GM23248 (cell line): ENCODE measurements around the gene RC3H1. TPM values are rescaled to one million over a fixed set of nuclear protein-coding genes. Genes with fewer than 3 reads are reported as not detected.
"Not testable (repeated sequence)": the region's sequence is repeated elsewhere in the genome, so short reads cannot be mapped to it uniquely, and the experiment has no call there.

Experiments used
- DNase-seq: peaks from one replicate; pipeline ENCODE4 v3.0.0-alpha.2; 2015
- H2AFZ ChIP-seq: fragments of 200-600 bp; sonication (generic); 2 replicates; pipeline ENCODE4 v1.6.1; 2016; ENCODE audit warnings: antibody characterized with exemption
- H3F3A ChIP-seq: fragments of 200-600 bp; sonication (generic); 2 replicates; pipeline ENCODE4 v1.6.1; 2016; ENCODE audit warnings: mild to moderate bottlenecking, antibody characterized with exemption, mixed run types; ENCODE audit not compliant: insufficient read depth
- H3K27ac ChIP-seq: fragments of 200-600 bp; sonication (generic); 2 replicates; pipeline ENCODE4 v1.5.1; 2016; ENCODE audit warnings: mild to moderate bottlenecking
- H3K27me3 ChIP-seq: fragments of 200-600 bp; sonication (generic); replicated peaks from 2 replicates; pipeline ENCODE4 v1.6.1; 2016; ENCODE audit warnings: mild to moderate bottlenecking; ENCODE audit not compliant: insufficient read depth
- H3K36me3 ChIP-seq: fragments of 200-600 bp; sonication (generic); 2 replicates; pipeline ENCODE4 v1.6.1; 2016; ENCODE audit warnings: low read depth, mild to moderate bottlenecking
- H3K4me1 ChIP-seq: fragments of 200-600 bp; sonication (generic); 2 replicates; pipeline ENCODE4 v1.6.1; 2016; ENCODE audit warnings: mild to moderate bottlenecking; ENCODE audit not compliant: insufficient read depth
- H3K4me2 ChIP-seq: fragments of 200-600 bp; sonication (generic); one replicate; pipeline ENCODE4 v1.6.1; 2016; ENCODE audit warnings: mild to moderate bottlenecking; ENCODE audit not compliant: unreplicated experiment
- H3K4me3 ChIP-seq: fragments of 200-600 bp; sonication (generic); 2 replicates; pipeline ENCODE4 v1.5.1; 2016; ENCODE audit warnings: mild to moderate bottlenecking
- H3K79me2 ChIP-seq: fragments of 200-600 bp; sonication (generic); 2 replicates; pipeline ENCODE4 v1.6.1; 2016; ENCODE audit warnings: mild to moderate bottlenecking; ENCODE audit not compliant: insufficient read depth
- H3K9ac ChIP-seq: fragments of 200-600 bp; sonication (generic); 2 replicates; pipeline ENCODE4 v1.6.1; 2016; ENCODE audit warnings: mild to moderate bottlenecking
- H3K9me2 ChIP-seq: fragments of 200-600 bp; sonication (generic); 2 replicates; pipeline ENCODE4 v1.6.1; 2016; ENCODE audit warnings: mixed run types, mild to moderate bottlenecking, moderate library complexity; ENCODE audit not compliant: insufficient read depth
- H3K9me3 ChIP-seq: fragments of 200-600 bp; sonication (generic); one replicate; pipeline ENCODE4 v1.6.1; 2017; ENCODE audit warnings: low read depth
- H4K20me1 ChIP-seq: fragments of 200-600 bp; sonication (generic); 2 replicates; pipeline ENCODE4 v1.6.0; 2016; ENCODE audit not compliant: insufficient read depth
- EZH2 ChIP-seq: fragments of 200-600 bp; sonication (generic); IDR thresholded peaks from 2 replicates; pipeline ENCODE4 v1.6.1; 2018; ENCODE audit warnings: antibody characterized with exemption, mild to moderate bottlenecking; ENCODE audit not compliant: insufficient read depth, poor library complexity, severe bottlenecking
- EZH2phosphoT487 ChIP-seq: fragments of 200-600 bp; sonication (generic); IDR thresholded peaks from 2 replicates; pipeline ENCODE4 v1.6.1; 2018; ENCODE audit warnings: antibody characterized with exemption, moderate library complexity, mild to moderate bottlenecking, low read depth; ENCODE audit not compliant: insufficient read depth
- WGBS, 2 experiments: methylation state at CpG; one replicate each; pipeline ENCODE4 v1.1.6; 2015 to 2017; ENCODE audit warnings: low lambda C conversion rate in 2 of 2, low coverage in 1 of 2; ENCODE audit errors: missing lambda C conversion rate in 2 of 2; 5-methylcytosine and 5-hydroxymethylcytosine counted together
- in situ Hi-C: fragments of 300-500 bp; cut with MboI; formaldehyde crosslinking; loops from 2 replicates; pipeline ENCODE4 v1.15.0; 2020
- polyA plus RNA-seq: library from polyadenylated mRNA; unstranded; fragments of >200 nt; fragmentation: Nextera tagmentation; extraction: Ambion mirVana; gene quantifications from 2 replicates; pipeline ENCODE4 v1.2.1, GENCODE V29; 2016
- total RNA-seq: library from RNA; depleted of rRNA; stranded (reverse); fragments of >200 nt; shearing (Covaris generic); gene quantifications from 2 replicates; pipeline ENCODE4 v1.2.3, GENCODE V29; 2014

Gene RC3H1
- total and polyA plus RNA-seq, 2 experiments from 2014 or later, result 5.9 to 18.9 TPM

- Histone ChIP-seq H3F3A (no peaks in the 10 kb centered on the region; the same call in 1 of the 2 replicates), H4K20me1 (no peaks in the 10 kb centered on the region), H2AFZ (no peak overlapping the region), H3K4me3 (no peak overlapping the region), H3K9ac (no peak overlapping the region), H3K27ac (no peak overlapping the region), H3K9me2 (no peaks in the 10 kb centered on the region), H3K9me3 (no peaks in the 10 kb centered on the region), H3K27me3 (no peaks in the 10 kb centered on the region), H3K79me2 (peaks cover 61% of the 10 kb centered on the region), H3K4me1 (no peaks in the 10 kb centered on the region), H3K4me2 (no peak overlapping the region), H3K36me3 (peaks cover 69% of the 10 kb centered on the region)
- DNase-seq, result no peak
- in situ Hi-C loops, result no loop called here
- TF ChIP-seq EZH2phosphoT487, result no peak
- no peak for TF ChIP-seq EZH2
These were observed 34.1 kb downstream of the RC3H1 start for GRCh38 chr1:173988068-173988467.

GRCh38 chr1:173986951-173987350 lies 35.2 kb downstream of the RC3H1 start:
- H3K9me3 ChIP-seq, result no peaks in the 10 kb centered on the region
- H2AFZ ChIP-seq, result no peak overlapping the region
- no peak overlapping the region for H3K27ac ChIP-seq
- no peak overlapping the region for H3K4me2 ChIP-seq
- no peaks in the 10 kb centered on the region for H4K20me1 ChIP-seq
- in situ Hi-C loops, result no loop called here
- H3K4me1 ChIP-seq, result no peaks in the 10 kb centered on the region
- 97 to 99% methylated on average over 3 of the region's 3 CpGs for WGBS, 2 experiments
- H3K9ac ChIP-seq, result no peak overlapping the region
- no peaks in the 10 kb centered on the region for H3K9me2 ChIP-seq
- no peaks in the 10 kb centered on the region for H3K27me3 ChIP-seq
- H3K79me2 ChIP-seq, result peaks cover 50% of the 10 kb centered on the region
- TF ChIP-seq EZH2phosphoT487 (no peak), EZH2 (no peak)
- no peak overlapping the region for H3K4me3 ChIP-seq
- peaks cover 68% of the 10 kb centered on the region for H3K36me3 ChIP-seq
- no peak for DNase-seq
- no peaks in the 10 kb centered on the region; the same call in 1 of the 2 replicates for H3F3A ChIP-seq

DNA sequence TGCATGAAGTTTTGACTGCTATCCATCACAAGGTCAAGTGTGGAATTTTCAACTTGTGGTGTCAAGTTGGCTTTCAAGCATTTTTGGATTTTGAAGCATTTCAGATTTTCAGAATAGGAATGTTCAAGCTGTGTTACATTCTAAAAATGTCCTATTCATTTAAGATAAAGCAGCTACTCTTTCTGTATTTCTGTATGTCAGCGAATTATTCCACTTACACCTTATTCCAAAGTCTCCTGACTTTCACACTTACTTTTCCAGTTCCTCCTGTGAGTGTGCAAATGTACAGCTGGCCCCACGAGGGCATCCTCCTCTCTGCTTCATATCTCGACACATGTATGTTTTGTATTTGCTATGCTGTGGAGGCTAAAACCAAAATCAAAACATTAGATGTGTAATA lies 51.9 kb downstream of the RC3H1 start:
- 0 out of 2 replicates have a peak, but pooled peaks cover 8% of the 10 kb centered on the region for H3F3A ChIP-seq
- no peak for DNase-seq
- H3K4me2 ChIP-seq, result no peak overlapping the region
- TF ChIP-seq EZH2phosphoT487 (no peak), EZH2 (no peak)
- no peak overlapping the region for H3K4me3 ChIP-seq
- peaks cover 56% of the 10 kb centered on the region for H3K36me3 ChIP-seq
- no peaks in the 10 kb centered on the region for H3K4me1 ChIP-seq
- WGBS, 2 experiments, result 95 to 100% methylated on average over 3 of the region's 3 CpGs
- H3K27ac ChIP-seq, result no peak overlapping the region
- H4K20me1 ChIP-seq, result no peaks in the 10 kb centered on the region
- no peaks in the 10 kb centered on the region for H3K9me3 ChIP-seq
- in situ Hi-C loops, result no loop called here
- no peaks in the 10 kb centered on the region for H3K9me2 ChIP-seq
- no peaks in the 10 kb centered on the region for H3K27me3 ChIP-seq
- no peaks in the 10 kb centered on the region; the same call in 1 of the 2 replicates for H3K79me2 ChIP-seq
- no peak overlapping the region for H3K9ac ChIP-seq
- no peak overlapping the region for H2AFZ ChIP-seq

DNA sequence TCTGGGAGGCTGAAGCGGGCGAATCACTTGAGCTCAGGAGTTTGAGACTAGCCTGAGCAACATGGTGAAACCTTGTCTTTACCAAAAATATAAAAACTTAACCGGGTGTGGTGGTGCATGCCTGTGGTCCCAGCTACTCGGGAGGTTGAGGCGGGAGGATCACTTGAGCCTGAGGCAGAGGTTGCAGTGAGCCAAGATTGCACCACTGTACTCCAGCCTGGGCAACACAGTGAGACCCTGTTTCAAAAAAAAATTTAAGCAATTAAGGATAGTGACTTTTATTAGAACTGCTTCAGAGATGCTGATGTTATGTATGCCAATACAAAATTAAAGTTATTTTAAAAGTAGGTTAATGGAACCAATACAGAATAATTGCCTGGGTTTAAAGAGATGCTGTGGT lies 56.3 kb downstream of the RC3H1 start:
- H3K79me2 ChIP-seq, H3K4me3 ChIP-seq, H3K4me1 ChIP-seq, H4K20me1 ChIP-seq, H3K9me2 ChIP-seq, H3F3A ChIP-seq, H2AFZ ChIP-seq, H3K4me2 ChIP-seq, H3K9me3 ChIP-seq, H3K9ac ChIP-seq, H3K27ac ChIP-seq, DNase-seq, H3K27me3 ChIP-seq, in situ Hi-C loops: not testable (repeated sequence)
- peaks cover 67% of the 10 kb centered on the region for H3K36me3 ChIP-seq
- 94 to 99% methylated on average over 5 of the region's 5 CpGs for WGBS, 2 experiments

- Histone ChIP-seq H3K36me3 (peaks cover 68% of the 10 kb centered on the region), H3F3A (0 out of 2 replicates have a peak, but pooled peaks cover 6% of the 10 kb centered on the region), H3K27me3 (no peaks in the 10 kb centered on the region), H3K9ac (no peak overlapping the region), H3K4me2 (no peak overlapping the region), H3K9me3 (no peaks in the 10 kb centered on the region), H4K20me1 (no peaks in the 10 kb centered on the region), H2AFZ (no peak overlapping the region), H3K79me2 (peaks cover 7% of the 10 kb centered on the region; the same call in 1 of the 2 replicates), H3K4me3 (no peak overlapping the region), H3K4me1 (no peaks in the 10 kb centered on the region), H3K9me2 (no peaks in the 10 kb centered on the region), H3K27ac (no peak overlapping the region)
- 95 to 100% methylated on average over 1 of the region's 1 CpG for WGBS, 2 experiments
- in situ Hi-C loops, result no loop called here
- TF ChIP-seq EZH2, result no peak
- TF ChIP-seq EZH2phosphoT487, result no peak
- no peak for DNase-seq
These were observed 58.7 kb downstream of the RC3H1 start for GRCh38 chr1:173963477-173963876.
